Stimulated activated CD8-positive, alpha-beta memory T cell treated with anti-CD3 and anti-CD28 coated beads, Interleukin-4, amount 100 ng/mL, for 48 hours (primary cell): ENCODE data around the gene FLOT1.

Experiments used
- DNase-seq: peaks from one replicate; pipeline ENCODE4 v3.0.0-alpha.2; 2020

The FLOT1 gene

DNA sequence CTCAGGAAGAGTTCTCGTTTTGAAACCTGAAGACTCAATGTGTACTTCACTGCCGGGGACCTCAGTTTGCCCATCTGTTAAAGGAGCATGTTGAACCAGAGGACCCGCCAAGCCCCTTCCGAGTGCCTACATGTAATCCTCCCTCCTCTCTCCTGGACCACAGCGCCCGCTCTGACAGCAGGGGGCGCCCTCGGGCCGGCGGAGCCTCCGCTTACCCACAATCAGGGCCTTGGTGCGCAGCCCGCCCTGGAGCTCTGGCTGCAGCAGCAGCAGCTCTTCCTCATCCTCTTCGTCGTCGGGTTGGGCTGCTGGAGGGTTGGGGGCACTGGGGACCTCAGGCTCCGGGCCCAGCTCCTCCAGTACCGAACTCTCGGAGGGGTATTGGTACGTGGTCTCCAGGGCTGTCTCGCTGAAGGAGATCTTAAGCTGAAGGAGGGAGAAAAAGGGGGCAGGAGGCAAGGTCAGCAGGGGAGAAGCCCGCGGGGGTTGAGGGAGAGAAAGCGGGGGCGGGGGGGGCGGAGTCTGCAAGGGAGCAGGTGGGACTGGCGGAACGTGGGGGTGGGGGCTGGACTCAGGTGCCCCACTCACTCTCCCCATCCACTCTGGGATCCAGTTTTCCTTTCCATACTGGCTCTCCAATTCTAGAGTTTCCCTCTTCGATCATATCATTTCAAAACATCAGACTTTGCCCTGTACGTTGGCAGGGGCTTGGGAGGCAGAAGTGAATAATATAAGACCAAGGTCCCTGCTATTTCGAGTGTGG is 63.3 kb downstream of the FLOT1 start:
- DNase-seq: peak; percentile 95
